AG04449 (cell line): ENCODE measurements around the gene FHIT.

ENCODE experiments used
- CTCF ChIA-PET: fragments of 350-600 bp; formaldehyde crosslinking; extraction: SDS; loops from one replicate; lab custom pipeline; 2021; ENCODE audit warnings: antibody characterized with exemption; lab: Yijun Ruan, JAX
- POLR2A ChIA-PET: fragments of 400-600, 350-600 bp; formaldehyde crosslinking; extraction: SDS; loops from one replicate; lab custom pipeline; 2020; ENCODE audit warnings: antibody characterized with exemption, inconsistent platforms; lab: Yijun Ruan, JAX
- DNase-seq: peaks from one replicate; pipeline ENCODE4 v3.0.0-alpha.2; 2010; ENCODE audit warnings: low read depth, low spot score
- H3K4me3 ChIP-seq: 2 replicates; pipeline ENCODE4 v1.5.1; 2011; ENCODE audit warnings: low read depth, mild to moderate bottlenecking, control low read depth, low read length
- CTCF ChIP-seq: IDR thresholded peaks from one replicate; pipeline ENCODE4 v1.5.1; 2011; ENCODE audit warnings: mild to moderate bottlenecking, moderate library complexity, low read length, control low read depth, inconsistent platforms; ENCODE audit not compliant: insufficient read depth; ENCODE audit errors: missing control alignments

The FHIT gene

GRCh38 chr3:60935709-60936108 lies 315.5 kb downstream of the FHIT start:
- no peak overlapping the region for H3K4me3 ChIP-seq
- TF ChIP-seq CTCF, result no peak
- DNase-seq, result peak; percentile 55
- POLR2A ChIA-PET, result no interaction called here
- CTCF ChIA-PET, result interaction anchor here (1.0 to 3.8 kb wide), 3 partner anchors 13 to 353 kb away, joined by 3 to 10 read pairs (median 4); no protein-coding TSS in a partner anchor

GRCh38 chr3:60933824-60934223 lies 317.4 kb downstream of the FHIT start:
- no peak for DNase-seq
- POLR2A ChIA-PET, result no interaction called here
- H3K4me3 ChIP-seq, result no peak overlapping the region
- CTCF ChIA-PET, result no interaction called here
- no peak for TF ChIP-seq CTCF

- DNase-seq, result no peak
- CTCF ChIA-PET, result no interaction called here
These were observed 318.6 kb downstream of the FHIT start for GRCh38 chr3:60932643-60933042.

GRCh38 chr3:60932170-60932569 lies 319.1 kb downstream of the FHIT start:
- no peak for DNase-seq
- TF ChIP-seq CTCF, result no peak
- ChIA-PET POLR2A (no interaction called here), CTCF (no interaction called here)
- H3K4me3 ChIP-seq, result no peak overlapping the region

More at GRCh38 chr3:60932643-60933042, 318.6 kb downstream of the FHIT start:
- TF ChIP-seq CTCF, result no peak
- POLR2A ChIA-PET, result no interaction called here
- no peak overlapping the region for H3K4me3 ChIP-seq

GRCh38 chr3:60931452-60931851 lies 319.8 kb downstream of the FHIT start:
- no peak overlapping the region for H3K4me3 ChIP-seq
- ChIA-PET CTCF (interaction anchor here (0.6 kb wide), 1 partner anchor 1031 kb away, joined by 3 read pairs; no protein-coding TSS in a partner anchor), POLR2A (no interaction called here)
- no peak for TF ChIP-seq CTCF
- no peak for DNase-seq

- DNase-seq, result no peak
- POLR2A ChIA-PET, result no interaction called here
- no peak overlapping the region for H3K4me3 ChIP-seq
- CTCF ChIA-PET, result no interaction called here
- no peak for TF ChIP-seq CTCF
These were observed 330.7 kb downstream of the FHIT start for GRCh38 chr3:60920519-60920918.
